ENCODE results near the gene RNF113B.

- no peak for TF ChIP-seq CTCF (IDR thresholded peaks at IDR 0.05)
- TF ChIP-seq POLR2A (IDR thresholded peaks at IDR 0.05), result no peak
Observed at GRCh38 chr13:98129059-98129746, 47.9 kb downstream of the RNF113B start.
